ENCODE measurements around the gene FEM1A. TPM values are rescaled to one million over a fixed set of nuclear protein-coding genes. Genes with fewer than 3 reads are reported as not detected.
A peak's percentile ranks its signal among the peaks of the same experiment; 100 is the strongest.
"Not testable (repeated sequence)": the region's sequence is repeated elsewhere in the genome, so short reads cannot be mapped to it uniquely, and the experiment has no call there.

FEM1A gene
- total RNA-seq, 1 experiment from 2014 or later = 15.4 TPM

DNA sequence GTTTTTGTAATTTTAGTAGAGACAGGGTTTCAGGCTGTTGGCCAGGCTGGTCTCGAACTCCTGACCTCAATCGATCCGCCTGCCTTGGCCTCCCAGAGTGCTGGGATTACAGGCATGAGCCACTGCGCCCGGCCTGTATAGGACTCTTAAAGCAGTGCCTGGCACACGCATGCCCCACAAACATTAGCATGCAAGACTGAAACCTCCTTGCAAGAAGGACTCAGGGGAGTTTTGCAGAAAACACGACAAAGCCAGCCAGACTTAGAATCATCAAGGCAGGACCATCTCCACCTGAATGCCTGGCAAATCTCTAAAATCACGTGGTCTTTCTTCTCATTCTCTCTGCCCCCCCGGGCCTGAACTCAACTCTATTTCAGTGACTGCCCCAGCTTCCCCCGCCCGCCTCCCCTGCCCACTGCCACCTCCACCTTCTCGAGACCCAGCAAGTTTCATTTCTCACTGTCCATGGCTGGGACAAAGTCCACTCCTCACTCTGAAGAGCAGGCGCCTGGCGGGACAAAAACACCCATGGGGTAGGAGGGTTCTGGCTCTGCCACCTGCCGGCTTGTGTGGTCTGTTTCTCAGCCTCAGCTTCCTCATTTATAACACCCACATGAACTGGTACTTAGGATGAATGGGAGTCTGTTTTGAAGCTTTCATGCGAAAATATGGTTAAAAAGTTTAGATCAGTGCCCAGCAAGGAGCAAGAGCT, 37.6 kb downstream of the FEM1A start:
- H3K4me1 Mint-ChIP-seq (ENCODE audit: insufficient read depth, unreplicated experiment) = peaks cover 9% of the 10 kb centered on the region
- ChIA-PET POLR2A (interaction anchor here (1.0 to 3.3 kb wide), 3 partner anchors 20 to 39 kb away, joined by 3 to 22 read pairs (median 3); partner anchors contain the start of gene PLIN3), CTCF (interaction anchor here (0.5 to 2.3 kb wide), 5 partner anchors 16 to 97 kb away, joined by 3 to 13 read pairs (median 3); no protein-coding TSS in a partner anchor)
- no TSS peak for BruUV-seq (replicated peaks)
- peaks cover 12% of the 10 kb centered on the region for H3K36me3 Mint-ChIP-seq (ENCODE audit: insufficient read depth, unreplicated experiment)
- H3K4me3 Mint-ChIP-seq (ENCODE audit: unreplicated experiment) = peak overlapping the region; percentile 81
- H3K27ac Mint-ChIP-seq (ENCODE audit: low read depth, unreplicated experiment) = no peak overlapping the region
- no peak for DNase-seq (ENCODE audit: unreplicated experiment)
- TF ChIP-seq, protein P1, sequence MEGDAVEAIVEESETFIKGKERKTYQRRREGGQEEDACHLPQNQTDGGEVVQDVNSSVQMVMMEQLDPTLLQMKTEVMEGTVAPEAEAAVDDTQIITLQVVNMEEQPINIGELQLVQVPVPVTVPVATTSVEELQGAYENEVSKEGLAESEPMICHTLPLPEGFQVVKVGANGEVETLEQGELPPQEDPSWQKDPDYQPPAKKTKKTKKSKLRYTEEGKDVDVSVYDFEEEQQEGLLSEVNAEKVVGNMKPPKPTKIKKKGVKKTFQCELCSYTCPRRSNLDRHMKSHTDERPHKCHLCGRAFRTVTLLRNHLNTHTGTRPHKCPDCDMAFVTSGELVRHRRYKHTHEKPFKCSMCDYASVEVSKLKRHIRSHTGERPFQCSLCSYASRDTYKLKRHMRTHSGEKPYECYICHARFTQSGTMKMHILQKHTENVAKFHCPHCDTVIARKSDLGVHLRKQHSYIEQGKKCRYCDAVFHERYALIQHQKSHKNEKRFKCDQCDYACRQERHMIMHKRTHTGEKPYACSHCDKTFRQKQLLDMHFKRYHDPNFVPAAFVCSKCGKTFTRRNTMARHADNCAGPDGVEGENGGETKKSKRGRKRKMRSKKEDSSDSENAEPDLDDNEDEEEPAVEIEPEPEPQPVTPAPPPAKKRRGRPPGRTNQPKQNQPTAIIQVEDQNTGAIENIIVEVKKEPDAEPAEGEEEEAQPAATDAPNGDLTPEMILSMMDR (IDR thresholded peaks at IDR 0.05; ENCODE audit: unreplicated experiment) = no peak
- H3K27me3 Mint-ChIP-seq (ENCODE audit: insufficient read depth, unreplicated experiment) = no peaks in the 10 kb centered on the region
- intact Hi-C loops (cut with micrococcal nuclease) = no loop called here
- H3K9me3 Mint-ChIP-seq (ENCODE audit: unreplicated experiment) = no peaks in the 10 kb centered on the region

DNA sequence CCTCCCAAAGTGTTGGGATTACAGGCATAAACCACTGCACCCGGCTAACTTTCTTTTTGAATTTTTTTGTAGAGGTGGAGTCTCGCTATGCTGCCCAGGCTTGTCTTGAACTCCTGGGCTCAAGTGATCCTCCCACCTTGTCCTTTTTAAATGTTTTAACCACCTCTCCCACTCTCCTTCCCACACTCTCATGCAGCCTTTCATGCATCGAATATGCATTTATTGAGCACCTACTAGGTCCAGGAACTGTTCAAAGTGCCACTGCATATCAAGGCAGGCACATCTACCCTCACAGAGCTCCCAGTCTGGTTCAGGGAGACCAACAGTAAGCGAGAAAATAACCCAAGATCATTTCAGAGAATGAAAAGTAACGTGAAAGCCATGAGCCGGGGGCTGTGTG, 38.8 kb downstream of the FEM1A start:
- CTCF ChIA-PET = interaction anchor here (0.6 to 2.3 kb wide), 5 partner anchors 11 to 60 kb away, joined by 3 to 13 read pairs (median 7); no protein-coding TSS in a partner anchor
- BruUV-seq (replicated peaks) = no TSS peak
- POLR2A ChIA-PET = interaction anchor here (0.6 to 3.3 kb wide), 9 partner anchors 9 to 81 kb away, joined by 3 to 23 read pairs (median 3); partner anchors contain the start of gene PLIN3
- peaks cover 6% of the 10 kb centered on the region for H3K36me3 Mint-ChIP-seq (ENCODE audit: insufficient read depth, unreplicated experiment)
- intact Hi-C loops (cut with micrococcal nuclease) = no loop called here
- TF ChIP-seq, protein P1 (IDR thresholded peaks at IDR 0.05; ENCODE audit: unreplicated experiment) = no peak
- no peak for DNase-seq (ENCODE audit: unreplicated experiment)
- peak overlapping the region; percentile 81 for H3K4me3 Mint-ChIP-seq (ENCODE audit: unreplicated experiment)
- H3K27ac Mint-ChIP-seq (ENCODE audit: low read depth, unreplicated experiment) = peak overlapping the region; percentile 94
- H3K4me1 Mint-ChIP-seq (ENCODE audit: insufficient read depth, unreplicated experiment) = peaks cover 9% of the 10 kb centered on the region
- no peaks in the 10 kb centered on the region for H3K27me3 Mint-ChIP-seq (ENCODE audit: insufficient read depth, unreplicated experiment)
- H3K9me3 Mint-ChIP-seq (ENCODE audit: unreplicated experiment) = no peaks in the 10 kb centered on the region

DNA sequence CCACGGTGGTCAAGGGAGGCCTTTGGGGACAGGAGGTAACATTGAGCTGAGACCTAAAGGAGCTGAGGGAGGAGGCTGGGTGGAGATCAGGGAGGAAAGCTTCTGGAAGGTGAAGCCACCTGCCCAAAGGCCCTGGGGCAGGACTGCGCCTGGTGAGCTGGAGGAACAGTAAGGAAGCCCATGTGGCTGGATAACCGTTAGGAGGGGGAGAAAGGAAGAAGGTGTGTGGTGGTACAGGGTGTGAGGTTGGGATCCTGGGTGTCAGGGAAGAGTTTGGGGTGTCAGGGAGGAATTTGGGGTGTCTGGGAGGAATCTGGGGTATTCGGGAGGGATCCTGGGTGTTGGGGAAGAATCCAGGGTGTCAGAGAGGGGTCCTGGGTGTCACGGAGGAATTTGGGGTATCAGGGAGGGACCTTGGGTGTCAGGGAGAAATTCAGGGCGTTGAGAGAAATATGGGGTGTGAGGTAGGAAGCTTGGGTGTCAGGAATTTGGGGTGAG, 39.3 kb downstream of the FEM1A start:
- Mint-ChIP-seq H3K4me3 (ENCODE audit: unreplicated experiment) (peak overlapping the region; percentile 81), H3K4me1 (ENCODE audit: insufficient read depth, unreplicated experiment) (peaks cover 9% of the 10 kb centered on the region), H3K36me3 (ENCODE audit: insufficient read depth, unreplicated experiment) (peaks cover 6% of the 10 kb centered on the region), H3K9me3 (ENCODE audit: unreplicated experiment) (no peaks in the 10 kb centered on the region), H3K27ac (ENCODE audit: low read depth, unreplicated experiment) (peak overlapping the region; percentile 94), H3K27me3 (ENCODE audit: insufficient read depth, unreplicated experiment) (no peaks in the 10 kb centered on the region)
- BruUV-seq (replicated peaks) = TSS peak; percentile 64
- intact Hi-C loops (cut with micrococcal nuclease) = no loop called here
- peak; percentile 42 for DNase-seq (ENCODE audit: unreplicated experiment)
- TF ChIP-seq, protein P1 (IDR thresholded peaks at IDR 0.05; ENCODE audit: unreplicated experiment) = no peak
- CTCF ChIA-PET = interaction anchor here (0.9 to 2.3 kb wide), 4 partner anchors 11 to 199 kb away, joined by 3 to 13 read pairs (median 5); no protein-coding TSS in a partner anchor
- POLR2A ChIA-PET = interaction anchor here (0.6 to 3.3 kb wide), 14 partner anchors 9 to 159 kb away, joined by 3 to 23 read pairs (median 3); partner anchors contain the start of genes KDM4B and PLIN3

DNA sequence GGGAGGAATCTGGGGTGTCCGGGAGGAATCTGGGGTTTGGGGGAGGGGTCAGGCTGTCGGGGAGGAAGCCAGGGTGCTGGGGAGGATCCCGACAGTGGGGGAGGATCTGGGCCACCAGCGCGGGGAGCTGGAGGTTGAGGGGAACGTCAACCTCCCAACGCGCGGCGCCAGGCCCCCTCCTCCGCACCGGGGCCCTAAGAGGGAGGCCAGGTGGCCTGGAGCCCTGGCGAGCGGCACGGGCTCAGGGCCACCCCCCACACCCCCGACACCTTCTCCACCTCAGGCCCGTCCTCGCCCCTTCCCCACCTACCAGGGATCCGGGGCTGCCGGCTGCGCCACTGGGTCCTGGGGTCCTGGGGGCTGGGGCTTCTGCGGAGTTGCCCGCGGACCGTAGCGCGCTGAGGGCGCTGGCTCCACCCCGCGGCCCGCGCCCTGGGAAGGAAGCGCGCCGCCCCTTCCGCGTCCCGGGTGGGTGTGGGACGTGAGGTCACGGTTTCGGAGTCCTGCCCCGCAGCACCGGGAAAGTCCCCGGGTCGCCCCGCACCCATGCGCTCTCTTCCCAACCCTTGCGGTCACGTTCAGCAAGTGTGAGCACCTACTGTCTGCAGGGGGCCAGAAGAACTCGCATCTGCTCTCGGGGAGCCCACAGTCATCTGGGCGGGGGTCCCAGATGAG, 39.9 kb downstream of the FEM1A start, which contains the start of gene TICAM1:
Gene TICAM1, minus strand, starts transcription at position 409 of the 675 bp plus-strand sequence. CDS start 13,335 bp downstream, outside the sequence.
- Mint-ChIP-seq H3K4me1 (ENCODE audit: insufficient read depth, unreplicated experiment) (peaks cover 9% of the 10 kb centered on the region), H3K36me3 (ENCODE audit: insufficient read depth, unreplicated experiment) (peaks cover 6% of the 10 kb centered on the region), H3K4me3 (ENCODE audit: unreplicated experiment) (peak within 1 kb of the TSS; percentile 81), H3K27me3 (ENCODE audit: insufficient read depth, unreplicated experiment) (no peaks in the 10 kb centered on the region), H3K9me3 (ENCODE audit: unreplicated experiment) (no peaks in the 10 kb centered on the region), H3K27ac (ENCODE audit: low read depth, unreplicated experiment) (peak within 1 kb of the TSS; percentile 94)
- TF ChIP-seq, protein P1 (IDR thresholded peaks at IDR 0.05; ENCODE audit: unreplicated experiment) = no peak
- peak; percentile 71 for DNase-seq (ENCODE audit: unreplicated experiment)
- intact Hi-C loops (cut with micrococcal nuclease) = no loop called here
- POLR2A ChIA-PET = interaction anchor here (0.6 to 3.3 kb wide), 18 partner anchors 9 to 359 kb away, joined by 3 to 23 read pairs (median 3); partner anchors contain the start of genes HDGFL2, KDM4B and PLIN3
- CTCF ChIA-PET = interaction anchor here (0.5 to 2.3 kb wide), 8 partner anchors 12 to 199 kb away, joined by 3 to 13 read pairs (median 3); no protein-coding TSS in a partner anchor
- no TSS peak for BruUV-seq (replicated peaks)

DNA sequence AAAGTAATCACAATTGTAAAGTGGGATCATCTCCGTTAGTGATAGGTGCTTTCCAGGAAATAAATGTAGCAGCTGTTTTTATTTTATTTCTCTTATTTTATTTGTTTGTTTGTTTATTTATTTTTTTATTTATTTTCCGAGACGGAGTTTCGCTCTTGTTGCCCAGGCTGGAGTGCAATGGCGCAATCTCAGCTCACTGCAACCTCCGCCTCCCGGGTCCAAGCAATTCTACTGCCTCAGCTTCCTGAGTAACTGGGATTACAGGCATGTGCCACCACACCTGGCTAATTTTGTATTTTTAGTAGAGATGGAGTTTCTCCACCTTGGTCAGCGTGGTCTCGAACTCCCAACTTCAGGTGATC, 40.4 kb downstream of the FEM1A start:
- H3K4me1 Mint-ChIP-seq (ENCODE audit: insufficient read depth, unreplicated experiment); H3K36me3 Mint-ChIP-seq (ENCODE audit: insufficient read depth, unreplicated experiment); intact Hi-C loops (cut with micrococcal nuclease); H3K27me3 Mint-ChIP-seq (ENCODE audit: insufficient read depth, unreplicated experiment); H3K9me3 Mint-ChIP-seq (ENCODE audit: unreplicated experiment): not testable (repeated sequence)
- CTCF ChIA-PET = interaction anchor here (0.6 to 0.7 kb wide), 4 partner anchors 12 to 29 kb away, joined by 3 to 5 read pairs (median 4); no protein-coding TSS in a partner anchor
- peak overlapping the region; percentile 81 for H3K4me3 Mint-ChIP-seq (ENCODE audit: unreplicated experiment)
- POLR2A ChIA-PET = interaction anchor here (0.7 to 3.3 kb wide), 11 partner anchors 10 to 791 kb away, joined by 3 to 23 read pairs (median 4); partner anchors contain the start of genes HDGFL2, PLIN3 and SAFB2
- peak; percentile 23 for DNase-seq (ENCODE audit: unreplicated experiment)
- peak overlapping the region; percentile 94 for H3K27ac Mint-ChIP-seq (ENCODE audit: low read depth, unreplicated experiment)
- BruUV-seq (replicated peaks) = TSS peak; percentile 96
